ENCODE data around the gene FASTK.
A peak's percentile ranks its signal among the peaks of the same experiment; 100 is the strongest.

The FASTK gene

GRCh38 chr7:151077705-151078232 lies 2.8 kb downstream of the FASTK start:
- in situ Hi-C loops (cut with HindIII; ENCODE audit: low sequenced_read_pairs): no loop called here
- no peak overlapping the region for H3K4me3 ChIP-seq (ENCODE audit: low read depth, low read length)
- no peak for TF ChIP-seq CTCF (IDR thresholded peaks at IDR 0.05; ENCODE audit: low read depth, low read length)
- no peak for DNase-seq (ENCODE audit: low read depth, low spot score)

- in situ Hi-C loops (cut with HindIII; ENCODE audit: low sequenced_read_pairs): no loop called here
- H3K4me3 ChIP-seq (ENCODE audit: low read depth, low read length): no peak overlapping the region
- TF ChIP-seq CTCF (IDR thresholded peaks at IDR 0.05; ENCODE audit: low read depth, low read length): peak; percentile 48
These were observed 3.5 kb downstream of the FASTK start for GRCh38 chr7:151076863-151077704.

GRCh38 chr7:151075978-151076426 lies 4.6 kb downstream of the FASTK start:
- no peak for TF ChIP-seq CTCF (IDR thresholded peaks at IDR 0.05; ENCODE audit: low read depth, low read length)
- no peak for DNase-seq (ENCODE audit: low read depth, low spot score)
- in situ Hi-C loops (cut with HindIII; ENCODE audit: low sequenced_read_pairs): no loop called here
- no peak overlapping the region for H3K4me3 ChIP-seq (ENCODE audit: low read depth, low read length)

More at GRCh38 chr7:151076863-151077704, 3.5 kb downstream of the FASTK start:
- no peak for DNase-seq (ENCODE audit: low read depth, low spot score)

GRCh38 chr7:151075662-151075971 lies 5.0 kb downstream of the FASTK start:
- no peak overlapping the region for H3K4me3 ChIP-seq (ENCODE audit: low read depth, low read length)
- in situ Hi-C loops (cut with HindIII; ENCODE audit: low sequenced_read_pairs): no loop called here
- no peak for DNase-seq (ENCODE audit: low read depth, low spot score)

GRCh38 chr7:151074817-151075661 lies 5.6 kb downstream of the FASTK start:
- TF ChIP-seq CTCF (IDR thresholded peaks at IDR 0.05; ENCODE audit: low read depth, low read length): no peak
- in situ Hi-C loops (cut with HindIII; ENCODE audit: low sequenced_read_pairs): no loop called here
- no peak for DNase-seq (ENCODE audit: low read depth, low spot score)
- no peak overlapping the region for H3K4me3 ChIP-seq (ENCODE audit: low read depth, low read length)

More at GRCh38 chr7:151075662-151075971, 5.0 kb downstream of the FASTK start:
- no peak for TF ChIP-seq CTCF (IDR thresholded peaks at IDR 0.05; ENCODE audit: low read depth, low read length)

GRCh38 chr7:151073990-151074389 lies 6.6 kb downstream of the FASTK start:
- in situ Hi-C loops (cut with HindIII; ENCODE audit: low sequenced_read_pairs): no loop called here
- DNase-seq (ENCODE audit: low read depth, low spot score): no peak
- H3K4me3 ChIP-seq (ENCODE audit: low read depth, low read length): no peak overlapping the region
- no peak for TF ChIP-seq CTCF (IDR thresholded peaks at IDR 0.05; ENCODE audit: low read depth, low read length)

Measured in astrocyte of the spinal cord (primary cell).